ENCODE measurements around the gene LTO1. TPM values are rescaled to one million over a fixed set of nuclear protein-coding genes. Genes with fewer than 3 reads are reported as not detected.
A peak's percentile ranks its signal among the peaks of the same experiment; 100 is the strongest.

The LTO1 gene
- total and polyA plus RNA-seq, 2 experiments from 2014 or later = 20.1 to 23.3 TPM

DNA sequence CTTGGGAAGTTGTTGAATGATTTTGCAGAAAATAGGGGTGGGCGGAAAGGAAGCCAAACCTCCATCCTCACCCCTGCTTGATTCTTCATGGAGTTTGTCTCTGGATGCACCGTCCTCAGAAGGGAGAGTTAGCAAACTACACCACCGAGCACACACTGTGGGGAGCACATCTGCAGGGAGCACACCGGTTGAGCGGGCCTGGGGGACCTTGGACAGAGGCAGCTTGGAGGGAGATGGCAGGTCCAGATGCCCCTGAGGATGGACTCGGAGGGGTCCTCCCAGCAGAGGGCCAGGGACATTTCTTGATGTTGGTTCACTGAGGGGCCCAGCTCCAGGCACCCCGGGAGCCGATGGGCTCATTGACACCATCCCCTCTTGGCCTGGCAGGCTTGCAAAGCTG, 43.8 kb upstream of the LTO1 start:
- Histone ChIP-seq H3K4me3 (no peak overlapping the region), H3K36me3 (ENCODE audit: insufficient read depth) (no peaks in the 10 kb centered on the region), H3K27me3 (ENCODE audit: insufficient read depth) (no peaks in the 10 kb centered on the region), H3K27ac (ENCODE audit: low read depth) (no peak overlapping the region), H3K79me2 (replicated peaks; ENCODE audit: insufficient read depth) (no peaks in the 10 kb centered on the region), H3K4me1 (ENCODE audit: insufficient read depth) (peaks cover 4% of the 10 kb centered on the region; the same call in 1 of the 2 replicates), H3K4me2 (no peak overlapping the region), H3K9me2 (ENCODE audit: insufficient read depth) (no peaks in the 10 kb centered on the region), H2AFZ (no peak overlapping the region), H3F3A (replicated peaks; ENCODE audit: low read depth) (no peaks in the 10 kb centered on the region), H4K20me1 (replicated peaks; ENCODE audit: insufficient read depth) (no peaks in the 10 kb centered on the region)
- no peak for DNase-seq (ENCODE audit: low spot score)
- Mint-ChIP-seq H3K4me1 (peaks cover 13% of the 10 kb centered on the region), H3K36me3 (ENCODE audit: low read depth) (no peaks in the 10 kb centered on the region), H3K27ac (no peak overlapping the region), H3K27me3 (ENCODE audit: insufficient read depth, low read depth, poor library complexity) (peaks cover 13% of the 10 kb centered on the region), H3K9me3 (no peaks in the 10 kb centered on the region), H3K4me3 (no peak overlapping the region)
- ATAC-seq = no peak
- TF ChIP-seq, protein P1, sequence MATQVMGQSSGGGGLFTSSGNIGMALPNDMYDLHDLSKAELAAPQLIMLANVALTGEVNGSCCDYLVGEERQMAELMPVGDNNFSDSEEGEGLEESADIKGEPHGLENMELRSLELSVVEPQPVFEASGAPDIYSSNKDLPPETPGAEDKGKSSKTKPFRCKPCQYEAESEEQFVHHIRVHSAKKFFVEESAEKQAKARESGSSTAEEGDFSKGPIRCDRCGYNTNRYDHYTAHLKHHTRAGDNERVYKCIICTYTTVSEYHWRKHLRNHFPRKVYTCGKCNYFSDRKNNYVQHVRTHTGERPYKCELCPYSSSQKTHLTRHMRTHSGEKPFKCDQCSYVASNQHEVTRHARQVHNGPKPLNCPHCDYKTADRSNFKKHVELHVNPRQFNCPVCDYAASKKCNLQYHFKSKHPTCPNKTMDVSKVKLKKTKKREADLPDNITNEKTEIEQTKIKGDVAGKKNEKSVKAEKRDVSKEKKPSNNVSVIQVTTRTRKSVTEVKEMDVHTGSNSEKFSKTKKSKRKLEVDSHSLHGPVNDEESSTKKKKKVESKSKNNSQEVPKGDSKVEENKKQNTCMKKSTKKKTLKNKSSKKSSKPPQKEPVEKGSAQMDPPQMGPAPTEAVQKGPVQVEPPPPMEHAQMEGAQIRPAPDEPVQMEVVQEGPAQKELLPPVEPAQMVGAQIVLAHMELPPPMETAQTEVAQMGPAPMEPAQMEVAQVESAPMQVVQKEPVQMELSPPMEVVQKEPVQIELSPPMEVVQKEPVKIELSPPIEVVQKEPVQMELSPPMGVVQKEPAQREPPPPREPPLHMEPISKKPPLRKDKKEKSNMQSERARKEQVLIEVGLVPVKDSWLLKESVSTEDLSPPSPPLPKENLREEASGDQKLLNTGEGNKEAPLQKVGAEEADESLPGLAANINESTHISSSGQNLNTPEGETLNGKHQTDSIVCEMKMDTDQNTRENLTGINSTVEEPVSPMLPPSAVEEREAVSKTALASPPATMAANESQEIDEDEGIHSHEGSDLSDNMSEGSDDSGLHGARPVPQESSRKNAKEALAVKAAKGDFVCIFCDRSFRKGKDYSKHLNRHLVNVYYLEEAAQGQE (IDR thresholded peaks at IDR 0.05; ENCODE audit: unreplicated experiment) = peak; percentile 51
- TF ChIP-seq, protein P2, sequence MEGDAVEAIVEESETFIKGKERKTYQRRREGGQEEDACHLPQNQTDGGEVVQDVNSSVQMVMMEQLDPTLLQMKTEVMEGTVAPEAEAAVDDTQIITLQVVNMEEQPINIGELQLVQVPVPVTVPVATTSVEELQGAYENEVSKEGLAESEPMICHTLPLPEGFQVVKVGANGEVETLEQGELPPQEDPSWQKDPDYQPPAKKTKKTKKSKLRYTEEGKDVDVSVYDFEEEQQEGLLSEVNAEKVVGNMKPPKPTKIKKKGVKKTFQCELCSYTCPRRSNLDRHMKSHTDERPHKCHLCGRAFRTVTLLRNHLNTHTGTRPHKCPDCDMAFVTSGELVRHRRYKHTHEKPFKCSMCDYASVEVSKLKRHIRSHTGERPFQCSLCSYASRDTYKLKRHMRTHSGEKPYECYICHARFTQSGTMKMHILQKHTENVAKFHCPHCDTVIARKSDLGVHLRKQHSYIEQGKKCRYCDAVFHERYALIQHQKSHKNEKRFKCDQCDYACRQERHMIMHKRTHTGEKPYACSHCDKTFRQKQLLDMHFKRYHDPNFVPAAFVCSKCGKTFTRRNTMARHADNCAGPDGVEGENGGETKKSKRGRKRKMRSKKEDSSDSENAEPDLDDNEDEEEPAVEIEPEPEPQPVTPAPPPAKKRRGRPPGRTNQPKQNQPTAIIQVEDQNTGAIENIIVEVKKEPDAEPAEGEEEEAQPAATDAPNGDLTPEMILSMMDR (conservative IDR thresholded peaks at IDR 0.05; ENCODE audit: low read depth in 2 of 2) = no peak

DNA sequence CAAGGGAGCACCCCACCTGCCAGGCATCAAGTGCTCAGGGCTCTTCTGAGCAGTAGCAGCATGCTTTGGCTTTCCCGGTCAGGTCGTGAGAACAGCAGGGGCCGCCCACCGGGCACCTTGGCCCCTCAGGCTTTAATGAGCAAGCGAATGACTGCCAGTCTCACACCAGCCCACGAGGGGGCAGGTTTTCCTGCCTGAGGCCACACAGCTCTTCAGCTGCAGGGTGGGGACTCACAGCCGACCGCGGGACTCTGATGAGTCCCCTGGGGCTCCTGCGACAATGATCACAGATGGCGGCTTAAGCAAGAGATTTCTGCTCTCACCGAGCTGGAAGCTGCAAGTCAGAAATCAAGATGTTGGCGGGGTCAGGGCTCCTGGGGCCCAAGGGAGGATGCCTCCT, 43.0 kb upstream of the LTO1 start:
- Mint-ChIP-seq H3K27ac (no peak overlapping the region), H3K4me3 (no peak overlapping the region), H3K9me3 (no peaks in the 10 kb centered on the region), H3K27me3 (ENCODE audit: insufficient read depth, low read depth, poor library complexity) (peaks cover 13% of the 10 kb centered on the region), H3K4me1 (peaks cover 13% of the 10 kb centered on the region), H3K36me3 (ENCODE audit: low read depth) (no peaks in the 10 kb centered on the region)
- Histone ChIP-seq H3F3A (replicated peaks; ENCODE audit: low read depth) (no peaks in the 10 kb centered on the region), H3K9me2 (ENCODE audit: insufficient read depth) (no peaks in the 10 kb centered on the region), H3K36me3 (ENCODE audit: insufficient read depth) (no peaks in the 10 kb centered on the region), H4K20me1 (replicated peaks; ENCODE audit: insufficient read depth) (no peaks in the 10 kb centered on the region), H3K27ac (ENCODE audit: low read depth) (no peak overlapping the region), H2AFZ (peak overlapping the region; percentile 92), H3K4me2 (0 out of 2 replicates have a peak overlapping the region, but pooled peaks have one; percentile 19), H3K4me1 (ENCODE audit: insufficient read depth) (peaks cover 4% of the 10 kb centered on the region; the same call in 1 of the 2 replicates), H3K79me2 (replicated peaks; ENCODE audit: insufficient read depth) (no peaks in the 10 kb centered on the region), H3K27me3 (ENCODE audit: insufficient read depth) (no peaks in the 10 kb centered on the region), H3K4me3 (no peak overlapping the region)
- peak; percentile 91 for DNase-seq (ENCODE audit: low spot score)
- no peak for TF ChIP-seq EZH2phosphoT487 (IDR thresholded peaks at IDR 0.05; ENCODE audit: unreplicated experiment)
- TF ChIP-seq, protein P3, sequence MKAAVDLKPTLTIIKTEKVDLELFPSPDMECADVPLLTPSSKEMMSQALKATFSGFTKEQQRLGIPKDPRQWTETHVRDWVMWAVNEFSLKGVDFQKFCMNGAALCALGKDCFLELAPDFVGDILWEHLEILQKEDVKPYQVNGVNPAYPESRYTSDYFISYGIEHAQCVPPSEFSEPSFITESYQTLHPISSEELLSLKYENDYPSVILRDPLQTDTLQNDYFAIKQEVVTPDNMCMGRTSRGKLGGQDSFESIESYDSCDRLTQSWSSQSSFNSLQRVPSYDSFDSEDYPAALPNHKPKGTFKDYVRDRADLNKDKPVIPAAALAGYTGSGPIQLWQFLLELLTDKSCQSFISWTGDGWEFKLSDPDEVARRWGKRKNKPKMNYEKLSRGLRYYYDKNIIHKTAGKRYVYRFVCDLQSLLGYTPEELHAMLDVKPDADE (IDR thresholded peaks at IDR 0.05) = no peak
- TF ChIP-seq CREB1 (CRISPR knock-in tag; IDR thresholded peaks at IDR 0.05; ENCODE audit: low read depth) = no peak
- TF ChIP-seq ZNF114 (CRISPR knock-in tag; IDR thresholded peaks at IDR 0.05) = no peak
- TF ChIP-seq, protein P2 (conservative IDR thresholded peaks at IDR 0.05; ENCODE audit: low read depth in 2 of 2) = peak; percentile 78 to 88
- TF ChIP-seq, protein P1 (IDR thresholded peaks at IDR 0.05; ENCODE audit: unreplicated experiment) = no peak
- no peak for TF ChIP-seq POLR2AphosphoS5 (IDR thresholded peaks at IDR 0.05; ENCODE audit: low read depth)
- no peak for TF ChIP-seq ZNF331 (CRISPR knock-in tag; IDR thresholded peaks at IDR 0.05; ENCODE audit: low read depth)
- peak; percentile 94 for ATAC-seq

Data from GM23338 (cell line).